ENCODE measurements around the gene CFDP1. TPM values are rescaled to one million over a fixed set of nuclear protein-coding genes. Genes with fewer than 3 reads are reported as not detected.
A peak's percentile ranks its signal among the peaks of the same experiment; 100 is the strongest.

Gene CFDP1
- total and polyA plus RNA-seq, 2 of the 13 experiments (the other 11 are each of a cell fraction or from before 2014, with no cell fraction given), result 78.6 to 153 TPM

DNA sequence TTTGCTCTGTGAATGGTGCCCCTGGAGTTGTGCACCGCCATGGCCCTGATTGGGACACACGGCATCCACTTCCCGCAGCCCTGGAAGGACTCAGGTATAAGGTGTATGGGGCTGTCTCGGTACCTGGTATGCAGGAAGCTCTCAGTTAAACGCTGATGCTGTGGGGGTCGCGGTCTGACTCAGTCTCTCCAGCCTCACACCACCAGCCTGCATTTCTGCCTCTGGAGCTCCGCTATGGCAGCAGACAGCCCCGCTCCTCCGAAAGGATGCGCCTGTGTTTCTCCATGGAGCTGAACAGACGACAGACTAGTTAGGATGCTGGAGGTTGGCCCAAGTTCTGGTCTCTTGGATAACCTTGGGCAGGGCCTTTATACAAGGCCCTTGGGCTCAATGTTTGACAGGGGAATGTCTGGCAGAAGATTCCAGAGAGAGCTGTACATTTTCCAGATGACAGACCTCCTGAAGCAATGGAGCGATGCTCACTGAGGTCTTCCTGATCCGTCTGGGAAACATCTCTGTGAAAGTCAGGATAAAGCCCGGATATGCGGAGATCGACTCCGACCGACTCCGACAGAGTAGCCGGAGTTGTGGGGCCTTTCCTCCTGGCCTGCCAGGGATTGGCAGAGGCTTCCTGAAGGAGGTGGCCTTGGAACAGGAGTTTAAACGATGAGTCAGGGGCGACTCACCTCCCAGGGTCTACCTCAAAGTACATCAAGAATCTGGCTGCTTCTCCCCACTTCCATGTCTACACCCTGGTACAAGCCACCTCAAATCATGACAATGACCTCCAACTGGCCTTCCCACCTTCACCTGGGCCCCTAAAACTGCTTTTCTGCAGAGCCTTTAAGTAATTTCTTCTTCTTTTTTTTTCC, 160.0 kb downstream of the CFDP1 start (continued):
- TF ChIP-seq, protein P1, sequence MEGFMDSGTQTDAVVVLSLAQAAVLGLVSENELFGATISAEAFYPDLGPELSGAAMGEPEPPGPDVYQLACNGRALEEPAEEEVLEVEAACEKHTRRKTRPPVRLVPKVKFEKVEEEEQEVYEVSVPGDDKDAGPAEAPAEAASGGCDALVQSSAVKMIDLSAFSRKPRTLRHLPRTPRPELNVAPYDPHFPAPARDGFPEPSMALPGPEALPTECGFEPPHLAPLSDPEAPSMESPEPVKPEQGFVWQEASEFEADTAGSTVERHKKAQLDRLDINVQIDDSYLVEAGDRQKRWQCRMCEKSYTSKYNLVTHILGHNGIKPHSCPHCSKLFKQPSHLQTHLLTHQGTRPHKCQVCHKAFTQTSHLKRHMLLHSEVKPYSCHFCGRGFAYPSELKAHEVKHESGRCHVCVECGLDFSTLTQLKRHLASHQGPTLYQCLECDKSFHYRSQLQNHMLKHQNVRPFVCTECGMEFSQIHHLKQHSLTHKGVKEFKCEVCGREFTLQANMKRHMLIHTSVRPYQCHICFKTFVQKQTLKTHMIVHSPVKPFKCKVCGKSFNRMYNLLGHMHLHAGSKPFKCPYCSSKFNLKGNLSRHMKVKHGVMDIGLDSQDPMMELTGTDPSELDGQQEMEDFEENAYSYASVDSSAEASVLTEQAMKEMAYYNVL (CRISPR knock-in tag; IDR thresholded peaks at IDR 0.05; ENCODE audit: borderline replicate concordance), result no peak
- TF ChIP-seq ZNF350 (CRISPR knock-in tag; IDR thresholded peaks at IDR 0.05; ENCODE audit: borderline replicate concordance, low read depth) (no peak), PITX1 (CRISPR knock-in tag; IDR thresholded peaks at IDR 0.05) (no peak), ZNF44 (CRISPR knock-in tag; IDR thresholded peaks at IDR 0.05) (0 out of 2 replicates have a peak, but pooled peaks have one; percentile 47), MEIS1 (CRISPR knock-in tag; IDR thresholded peaks at IDR 0.05; ENCODE audit: borderline replicate concordance) (no peak), SNAPC2 (CRISPR knock-in tag; IDR thresholded peaks at IDR 0.05) (no peak), HDAC1 (CRISPR knock-in tag; IDR thresholded peaks at IDR 0.05) (no peak), FOSL2 (CRISPR knock-in tag; IDR thresholded peaks at IDR 0.05) (peak; percentile 83), ZNF746 (CRISPR knock-in tag; IDR thresholded peaks at IDR 0.05) (no peak), ZNF709 (CRISPR knock-in tag; IDR thresholded peaks at IDR 0.05) (no peak), ZNF737 (CRISPR knock-in tag; IDR thresholded peaks at IDR 0.05; ENCODE audit: borderline replicate concordance) (no peak), ZNF24 (IDR thresholded peaks at IDR 0.05) (no peak), NRL (CRISPR knock-in tag; IDR thresholded peaks at IDR 0.05; ENCODE audit: borderline replicate concordance) (peak; percentile 53; the same call in 1 of the 2 replicates), ZNF446 (CRISPR knock-in tag; IDR thresholded peaks at IDR 0.05) (no peak), ZNF274 (CRISPR knock-in tag; IDR thresholded peaks at IDR 0.05) (0 out of 2 replicates have a peak, but pooled peaks have one; percentile 68), CBX2 (IDR thresholded peaks at IDR 0.05; ENCODE audit: low read depth, low read length) (no peak), CBX2 (CRISPR knock-in tag; IDR thresholded peaks at IDR 0.05; ENCODE audit: low read depth) (no peak), SCMH1 (CRISPR knock-in tag; IDR thresholded peaks at IDR 0.05; ENCODE audit: borderline replicate concordance) (no peak), SATB2 (CRISPR knock-in tag; IDR thresholded peaks at IDR 0.05) (no peak)
- TF ChIP-seq, protein P2, sequence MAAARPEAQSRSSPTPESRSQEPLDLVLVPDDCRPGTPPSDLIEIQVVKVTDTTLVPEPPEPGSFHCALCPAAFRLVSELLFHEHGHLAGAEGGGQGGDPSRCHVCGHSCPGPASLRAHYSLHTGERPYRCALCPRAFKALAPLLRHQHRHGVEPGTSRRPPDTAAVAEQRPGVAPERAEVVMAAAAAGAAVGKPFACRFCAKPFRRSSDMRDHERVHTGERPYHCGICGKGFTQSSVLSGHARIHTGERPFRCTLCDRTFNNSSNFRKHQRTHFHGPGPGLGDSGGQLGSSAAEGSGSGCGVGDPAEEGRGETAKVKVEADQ (CRISPR knock-in tag; IDR thresholded peaks at IDR 0.05; ENCODE audit: borderline replicate concordance), result 0 out of 2 replicates have a peak, but pooled peaks have one; percentile 28
- TF ChIP-seq, protein P3, sequence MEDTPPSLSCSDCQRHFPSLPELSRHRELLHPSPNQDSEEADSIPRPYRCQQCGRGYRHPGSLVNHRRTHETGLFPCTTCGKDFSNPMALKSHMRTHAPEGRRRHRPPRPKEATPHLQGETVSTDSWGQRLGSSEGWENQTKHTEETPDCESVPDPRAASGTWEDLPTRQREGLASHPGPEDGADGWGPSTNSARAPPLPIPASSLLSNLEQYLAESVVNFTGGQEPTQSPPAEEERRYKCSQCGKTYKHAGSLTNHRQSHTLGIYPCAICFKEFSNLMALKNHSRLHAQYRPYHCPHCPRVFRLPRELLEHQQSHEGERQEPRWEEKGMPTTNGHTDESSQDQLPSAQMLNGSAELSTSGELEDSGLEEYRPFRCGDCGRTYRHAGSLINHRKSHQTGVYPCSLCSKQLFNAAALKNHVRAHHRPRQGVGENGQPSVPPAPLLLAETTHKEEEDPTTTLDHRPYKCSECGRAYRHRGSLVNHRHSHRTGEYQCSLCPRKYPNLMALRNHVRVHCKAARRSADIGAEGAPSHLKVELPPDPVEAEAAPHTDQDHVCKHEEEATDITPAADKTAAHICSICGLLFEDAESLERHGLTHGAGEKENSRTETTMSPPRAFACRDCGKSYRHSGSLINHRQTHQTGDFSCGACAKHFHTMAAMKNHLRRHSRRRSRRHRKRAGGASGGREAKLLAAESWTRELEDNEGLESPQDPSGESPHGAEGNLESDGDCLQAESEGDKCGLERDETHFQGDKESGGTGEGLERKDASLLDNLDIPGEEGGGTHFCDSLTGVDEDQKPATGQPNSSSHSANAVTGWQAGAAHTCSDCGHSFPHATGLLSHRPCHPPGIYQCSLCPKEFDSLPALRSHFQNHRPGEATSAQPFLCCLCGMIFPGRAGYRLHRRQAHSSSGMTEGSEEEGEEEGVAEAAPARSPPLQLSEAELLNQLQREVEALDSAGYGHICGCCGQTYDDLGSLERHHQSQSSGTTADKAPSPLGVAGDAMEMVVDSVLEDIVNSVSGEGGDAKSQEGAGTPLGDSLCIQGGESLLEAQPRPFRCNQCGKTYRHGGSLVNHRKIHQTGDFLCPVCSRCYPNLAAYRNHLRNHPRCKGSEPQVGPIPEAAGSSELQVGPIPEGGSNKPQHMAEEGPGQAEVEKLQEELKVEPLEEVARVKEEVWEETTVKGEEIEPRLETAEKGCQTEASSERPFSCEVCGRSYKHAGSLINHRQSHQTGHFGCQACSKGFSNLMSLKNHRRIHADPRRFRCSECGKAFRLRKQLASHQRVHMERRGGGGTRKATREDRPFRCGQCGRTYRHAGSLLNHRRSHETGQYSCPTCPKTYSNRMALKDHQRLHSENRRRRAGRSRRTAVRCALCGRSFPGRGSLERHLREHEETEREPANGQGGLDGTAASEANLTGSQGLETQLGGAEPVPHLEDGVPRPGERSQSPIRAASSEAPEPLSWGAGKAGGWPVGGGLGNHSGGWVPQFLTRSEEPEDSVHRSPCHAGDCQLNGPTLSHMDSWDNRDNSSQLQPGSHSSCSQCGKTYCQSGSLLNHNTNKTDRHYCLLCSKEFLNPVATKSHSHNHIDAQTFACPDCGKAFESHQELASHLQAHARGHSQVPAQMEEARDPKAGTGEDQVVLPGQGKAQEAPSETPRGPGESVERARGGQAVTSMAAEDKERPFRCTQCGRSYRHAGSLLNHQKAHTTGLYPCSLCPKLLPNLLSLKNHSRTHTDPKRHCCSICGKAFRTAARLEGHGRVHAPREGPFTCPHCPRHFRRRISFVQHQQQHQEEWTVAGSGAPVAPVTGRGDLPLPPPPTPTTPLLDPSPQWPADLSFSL (CRISPR knock-in tag; IDR thresholded peaks at IDR 0.05), result no peak

Measured in HepG2 (cell line).